Loucy (cell line): Measurements from ENCODE around the gene TYR.

Experiments used
- H2AFZ ChIP-seq: fragments of 200-600 bp; sonication (generic); 2 replicates; pipeline ENCODE4 v1.6.0; 2016; ENCODE audit warnings: antibody characterized with exemption, mild to moderate bottlenecking, low read length, moderate library complexity
- H3F3A ChIP-seq: fragments of 200-600 bp; 2 replicates; pipeline ENCODE4 v1.6.0; 2016; ENCODE audit warnings: antibody characterized with exemption, low read depth, mild to moderate bottlenecking
- H3K27me3 ChIP-seq: fragments of 200-600 bp; sonication (generic); 2 replicates; pipeline ENCODE4 v1.6.1; 2014; ENCODE audit warnings: low read length, mild to moderate bottlenecking; ENCODE audit not compliant: insufficient read depth, poor library complexity, severe bottlenecking
- H3K36me3 ChIP-seq: fragments of 200-600 bp; sonication (generic); 2 replicates; pipeline ENCODE4 v1.6.1; 2016; ENCODE audit warnings: low read length; ENCODE audit not compliant: insufficient read depth
- H3K4me1 ChIP-seq: fragments of 200-600 bp; sonication (generic); 2 replicates; pipeline ENCODE4 v1.5.1; 2014; ENCODE audit warnings: low read length, mild to moderate bottlenecking; ENCODE audit not compliant: insufficient read depth, poor library complexity, severe bottlenecking
- H3K4me2 ChIP-seq: fragments of 200-600 bp; sonication (generic); 2 replicates; pipeline ENCODE4 v1.6.0; 2014; ENCODE audit warnings: antibody characterized with exemption, low read length, low read depth, mild to moderate bottlenecking; ENCODE audit not compliant: poor library complexity, severe bottlenecking
- H3K4me3 ChIP-seq: fragments of 200-600 bp; sonication (generic); 2 replicates; pipeline ENCODE4 v1.5.1; 2014; ENCODE audit warnings: low read length, mild to moderate bottlenecking, mixed read lengths; ENCODE audit not compliant: poor library complexity, severe bottlenecking
- H3K79me2 ChIP-seq: fragments of 200-600 bp; sonication (generic); 2 replicates; pipeline ENCODE4 v1.6.1; 2014; ENCODE audit warnings: low read length; ENCODE audit not compliant: insufficient read depth
- H3K9ac ChIP-seq: fragments of 200-600 bp; sonication (generic); 2 replicates; pipeline ENCODE4 v1.6.0; 2014; ENCODE audit warnings: mild to moderate bottlenecking, low read depth, low read length, moderate library complexity; ENCODE audit not compliant: poor library complexity, severe bottlenecking
- H3K9me2 ChIP-seq: fragments of 200-600 bp; sonication (generic); replicated peaks from 2 replicates; pipeline ENCODE4 v1.6.1; 2016; ENCODE audit warnings: low read depth, low read length, mixed read lengths
- H3K9me3 ChIP-seq: fragments of 200-600 bp; sonication (generic); 2 replicates; pipeline ENCODE4 v1.6.1; 2014; ENCODE audit warnings: mild to moderate bottlenecking, antibody characterized with exemption, low read length, low read depth; ENCODE audit not compliant: insufficient read depth
- H4K20me1 ChIP-seq: fragments of 200-600 bp; sonication (generic); 2 replicates; pipeline ENCODE4 v1.6.0; 2014; ENCODE audit warnings: antibody characterized with exemption, low read length, mild to moderate bottlenecking; ENCODE audit not compliant: insufficient read depth, poor library complexity, severe bottlenecking
- CTCF ChIP-seq: fragments of 200-600 bp; sonication (generic); conservative IDR thresholded peaks from 2 replicates; pipeline ENCODE4 v1.5.1; 2014; ENCODE audit warnings: mild to moderate bottlenecking, antibody characterized with exemption, low read length
- EZH2phosphoT487 ChIP-seq: fragments of 200-600 bp; IDR thresholded peaks from 2 replicates; pipeline ENCODE4 v1.6.1; 2018; ENCODE audit warnings: antibody characterized with exemption, mild to moderate bottlenecking, moderate library complexity, borderline replicate concordance

Gene TYR

DNA sequence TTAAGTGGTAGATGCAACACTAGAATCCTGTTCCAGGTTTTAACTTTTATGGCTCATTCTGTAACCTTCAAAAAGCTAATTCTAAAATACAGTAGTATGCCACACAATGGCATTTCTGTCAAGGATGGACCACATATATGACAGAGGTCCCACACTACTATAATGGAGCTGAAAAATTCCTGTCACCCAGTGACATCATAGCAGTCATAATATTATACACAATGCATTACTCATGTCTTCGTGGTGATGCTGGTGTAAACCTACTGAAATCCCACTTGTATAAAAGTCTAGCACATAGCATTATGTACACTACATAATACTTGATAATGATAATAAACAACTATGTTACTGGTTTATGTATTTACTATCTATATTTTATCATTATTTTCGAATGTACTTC is 12.1 kb downstream of the TYR start:
- Histone ChIP-seq H3F3A (no peaks in the 10 kb centered on the region), H3K9me3 (no peaks in the 10 kb centered on the region), H3K9ac (no peak overlapping the region), H2AFZ (no peak overlapping the region), H3K27me3 (no peaks in the 10 kb centered on the region), H3K9me2 (no peaks in the 10 kb centered on the region), H4K20me1 (no peaks in the 10 kb centered on the region), H3K36me3 (no peaks in the 10 kb centered on the region), H3K4me3 (no peak overlapping the region), H3K79me2 (no peaks in the 10 kb centered on the region), H3K4me1 (no peaks in the 10 kb centered on the region), H3K4me2 (no peak overlapping the region)
- TF ChIP-seq EZH2phosphoT487 (no peak), CTCF (no peak)

- no peak overlapping the region for H3K9ac ChIP-seq
- H3K4me2 ChIP-seq: no peak overlapping the region
- no peak overlapping the region for H3K4me3 ChIP-seq
- H4K20me1 ChIP-seq: no peaks in the 10 kb centered on the region
- H3K9me3 ChIP-seq: no peaks in the 10 kb centered on the region
- TF ChIP-seq CTCF (no peak), EZH2phosphoT487 (no peak)
- no peaks in the 10 kb centered on the region for H3F3A ChIP-seq
- H3K4me1 ChIP-seq: no peaks in the 10 kb centered on the region
- no peaks in the 10 kb centered on the region for H3K79me2 ChIP-seq
- H2AFZ ChIP-seq: no peak overlapping the region
- H3K27me3 ChIP-seq: no peaks in the 10 kb centered on the region
- H3K36me3 ChIP-seq: no peaks in the 10 kb centered on the region
- H3K9me2 ChIP-seq: no peaks in the 10 kb centered on the region
Measured at GRCh38 chr11:89201138-89201537, 23.5 kb downstream of the TYR start.

DNA sequence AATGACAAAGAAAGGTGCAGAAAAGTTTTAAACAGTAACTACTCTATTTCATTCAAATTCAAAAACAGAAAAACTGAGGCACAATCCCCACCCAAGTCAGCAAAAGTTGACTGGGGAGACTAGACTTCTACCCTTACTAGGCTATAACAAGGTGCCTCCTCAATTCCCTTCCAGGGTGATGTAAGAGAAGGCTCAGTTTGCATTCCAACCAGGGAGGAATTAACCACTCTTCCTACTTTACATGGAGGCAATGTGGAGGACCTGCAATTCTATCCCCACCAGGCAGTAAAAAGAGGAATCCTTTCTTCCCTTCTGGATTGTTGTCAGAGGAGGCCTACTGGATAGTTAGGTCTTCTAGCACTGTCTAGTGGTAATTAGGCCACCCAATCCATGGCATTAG is 26.1 kb downstream of the TYR start:
- Histone ChIP-seq H3K79me2 (no peaks in the 10 kb centered on the region), H3K4me1 (no peaks in the 10 kb centered on the region), H3F3A (no peaks in the 10 kb centered on the region), H3K4me2 (no peak overlapping the region), H4K20me1 (no peaks in the 10 kb centered on the region), H3K9me3 (no peaks in the 10 kb centered on the region), H3K9ac (no peak overlapping the region), H3K27me3 (no peaks in the 10 kb centered on the region), H2AFZ (no peak overlapping the region), H3K36me3 (no peaks in the 10 kb centered on the region), H3K4me3 (no peak overlapping the region), H3K9me2 (no peaks in the 10 kb centered on the region)
- no peak for TF ChIP-seq EZH2phosphoT487
- TF ChIP-seq CTCF: no peak
